ENCODE data around the gene DDHD1. TPM values are rescaled to one million over a fixed set of nuclear protein-coding genes. Genes with fewer than 3 reads are reported as not detected.

DDHD1 gene
- total and polyA plus RNA-seq, 2 experiments from 2014 or later: 11.2 to 28.9 TPM

DNA sequence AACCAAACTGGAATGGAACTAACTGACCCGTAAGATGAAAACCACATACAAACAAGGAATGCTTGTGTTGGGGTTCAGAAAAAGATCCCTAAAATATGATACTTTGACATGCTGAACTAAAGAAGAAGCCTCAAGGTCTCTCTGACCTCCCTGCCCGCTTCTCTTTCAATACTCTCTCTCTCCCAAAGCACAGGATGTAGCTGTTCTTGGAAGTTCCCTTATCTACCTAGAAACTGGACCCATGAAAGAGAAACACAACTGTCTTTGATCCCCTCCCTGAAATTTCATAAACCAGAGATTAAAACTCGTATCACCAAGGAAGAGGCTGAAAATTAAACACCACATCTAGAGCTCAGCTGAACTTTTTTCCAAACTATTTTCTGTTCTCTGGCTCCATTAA lies 125.6 kb downstream of the DDHD1 start:
- Mint-ChIP-seq H3K36me3 (ENCODE audit: low read depth) (no peaks in the 10 kb centered on the region), H3K27ac (no peak overlapping the region), H3K4me3 (no peak overlapping the region), H3K4me1 (no peaks in the 10 kb centered on the region; the same call in 2 of the 3 replicates), H3K9me3 (no peaks in the 10 kb centered on the region), H3K27me3 (ENCODE audit: insufficient read depth, low read depth, poor library complexity) (no peaks in the 10 kb centered on the region)
- ATAC-seq: no peak
- Histone ChIP-seq H3K4me3 (no peak overlapping the region), H3K4me1 (ENCODE audit: insufficient read depth) (no peaks in the 10 kb centered on the region), H3K27me3 (ENCODE audit: insufficient read depth) (no peaks in the 10 kb centered on the region), H4K20me1 (replicated peaks; ENCODE audit: insufficient read depth) (no peaks in the 10 kb centered on the region; the same call in 1 of the 2 replicates), H3K27ac (ENCODE audit: low read depth) (no peak overlapping the region), H3K36me3 (ENCODE audit: insufficient read depth) (no peaks in the 10 kb centered on the region), H3K4me2 (no peak overlapping the region), H2AFZ (no peak overlapping the region), H3K9me2 (ENCODE audit: insufficient read depth) (no peaks in the 10 kb centered on the region), H3K79me2 (replicated peaks; ENCODE audit: insufficient read depth) (no peaks in the 10 kb centered on the region), H3F3A (replicated peaks; ENCODE audit: low read depth) (no peaks in the 10 kb centered on the region)
- DNase-seq (ENCODE audit: low spot score): no peak
- TF ChIP-seq, protein P1, sequence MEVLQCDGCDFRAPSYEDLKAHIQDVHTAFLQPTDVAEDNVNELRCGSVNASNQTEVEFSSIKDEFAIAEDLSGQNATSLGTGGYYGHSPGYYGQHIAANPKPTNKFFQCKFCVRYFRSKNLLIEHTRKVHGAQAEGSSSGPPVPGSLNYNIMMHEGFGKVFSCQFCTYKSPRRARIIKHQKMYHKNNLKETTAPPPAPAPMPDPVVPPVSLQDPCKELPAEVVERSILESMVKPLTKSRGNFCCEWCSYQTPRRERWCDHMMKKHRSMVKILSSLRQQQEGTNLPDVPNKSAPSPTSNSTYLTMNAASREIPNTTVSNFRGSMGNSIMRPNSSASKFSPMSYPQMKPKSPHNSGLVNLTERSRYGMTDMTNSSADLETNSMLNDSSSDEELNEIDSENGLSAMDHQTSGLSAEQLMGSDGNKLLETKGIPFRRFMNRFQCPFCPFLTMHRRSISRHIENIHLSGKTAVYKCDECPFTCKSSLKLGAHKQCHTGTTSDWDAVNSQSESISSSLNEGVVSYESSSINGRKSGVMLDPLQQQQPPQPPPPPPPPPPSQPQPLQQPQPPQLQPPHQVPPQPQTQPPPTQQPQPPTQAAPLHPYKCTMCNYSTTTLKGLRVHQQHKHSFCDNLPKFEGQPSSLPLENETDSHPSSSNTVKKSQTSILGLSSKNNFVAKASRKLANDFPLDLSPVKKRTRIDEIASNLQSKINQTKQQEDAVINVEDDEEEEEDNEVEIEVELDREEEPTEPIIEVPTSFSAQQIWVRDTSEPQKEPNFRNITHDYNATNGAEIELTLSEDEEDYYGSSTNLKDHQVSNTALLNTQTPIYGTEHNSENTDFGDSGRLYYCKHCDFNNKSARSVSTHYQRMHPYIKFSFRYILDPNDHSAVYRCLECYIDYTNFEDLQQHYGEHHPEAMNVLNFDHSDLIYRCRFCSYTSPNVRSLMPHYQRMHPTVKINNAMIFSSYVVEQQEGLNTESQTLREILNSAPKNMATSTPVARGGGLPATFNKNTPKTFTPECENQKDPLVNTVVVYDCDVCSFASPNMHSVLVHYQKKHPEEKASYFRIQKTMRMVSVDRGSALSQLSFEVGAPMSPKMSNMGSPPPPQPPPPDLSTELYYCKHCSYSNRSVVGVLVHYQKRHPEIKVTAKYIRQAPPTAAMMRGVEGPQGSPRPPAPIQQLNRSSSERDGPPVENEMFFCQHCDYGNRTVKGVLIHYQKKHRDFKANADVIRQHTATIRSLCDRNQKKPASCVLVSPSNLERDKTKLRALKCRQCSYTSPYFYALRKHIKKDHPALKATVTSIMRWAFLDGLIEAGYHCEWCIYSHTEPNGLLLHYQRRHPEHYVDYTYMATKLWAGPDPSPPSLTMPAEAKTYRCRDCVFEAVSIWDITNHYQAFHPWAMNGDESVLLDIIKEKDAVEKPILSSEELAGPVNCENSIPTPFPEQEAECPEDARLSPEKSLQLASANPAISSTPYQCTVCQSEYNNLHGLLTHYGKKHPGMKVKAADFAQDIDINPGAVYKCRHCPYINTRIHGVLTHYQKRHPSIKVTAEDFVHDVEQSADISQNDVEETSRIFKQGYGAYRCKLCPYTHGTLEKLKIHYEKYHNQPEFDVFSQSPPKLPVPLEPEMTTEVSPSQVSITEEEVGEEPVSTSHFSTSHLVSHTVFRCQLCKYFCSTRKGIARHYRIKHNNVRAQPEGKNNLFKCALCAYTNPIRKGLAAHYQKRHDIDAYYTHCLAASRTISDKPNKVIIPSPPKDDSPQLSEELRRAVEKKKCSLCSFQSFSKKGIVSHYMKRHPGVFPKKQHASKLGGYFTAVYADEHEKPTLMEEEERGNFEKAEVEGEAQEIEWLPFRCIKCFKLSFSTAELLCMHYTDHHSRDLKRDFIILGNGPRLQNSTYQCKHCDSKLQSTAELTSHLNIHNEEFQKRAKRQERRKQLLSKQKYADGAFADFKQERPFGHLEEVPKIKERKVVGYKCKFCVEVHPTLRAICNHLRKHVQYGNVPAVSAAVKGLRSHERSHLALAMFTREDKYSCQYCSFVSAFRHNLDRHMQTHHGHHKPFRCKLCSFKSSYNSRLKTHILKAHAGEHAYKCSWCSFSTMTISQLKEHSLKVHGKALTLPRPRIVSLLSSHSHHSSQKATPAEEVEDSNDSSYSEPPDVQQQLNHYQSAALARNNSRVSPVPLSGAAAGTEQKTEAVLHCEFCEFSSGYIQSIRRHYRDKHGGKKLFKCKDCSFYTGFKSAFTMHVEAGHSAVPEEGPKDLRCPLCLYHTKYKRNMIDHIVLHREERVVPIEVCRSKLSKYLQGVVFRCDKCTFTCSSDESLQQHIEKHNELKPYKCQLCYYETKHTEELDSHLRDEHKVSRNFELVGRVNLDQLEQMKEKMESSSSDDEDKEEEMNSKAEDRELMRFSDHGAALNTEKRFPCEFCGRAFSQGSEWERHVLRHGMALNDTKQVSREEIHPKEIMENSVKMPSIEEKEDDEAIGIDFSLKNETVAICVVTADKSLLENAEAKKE (CRISPR knock-in tag; IDR thresholded peaks at IDR 0.05): no peak
- TF ChIP-seq, protein P2, sequence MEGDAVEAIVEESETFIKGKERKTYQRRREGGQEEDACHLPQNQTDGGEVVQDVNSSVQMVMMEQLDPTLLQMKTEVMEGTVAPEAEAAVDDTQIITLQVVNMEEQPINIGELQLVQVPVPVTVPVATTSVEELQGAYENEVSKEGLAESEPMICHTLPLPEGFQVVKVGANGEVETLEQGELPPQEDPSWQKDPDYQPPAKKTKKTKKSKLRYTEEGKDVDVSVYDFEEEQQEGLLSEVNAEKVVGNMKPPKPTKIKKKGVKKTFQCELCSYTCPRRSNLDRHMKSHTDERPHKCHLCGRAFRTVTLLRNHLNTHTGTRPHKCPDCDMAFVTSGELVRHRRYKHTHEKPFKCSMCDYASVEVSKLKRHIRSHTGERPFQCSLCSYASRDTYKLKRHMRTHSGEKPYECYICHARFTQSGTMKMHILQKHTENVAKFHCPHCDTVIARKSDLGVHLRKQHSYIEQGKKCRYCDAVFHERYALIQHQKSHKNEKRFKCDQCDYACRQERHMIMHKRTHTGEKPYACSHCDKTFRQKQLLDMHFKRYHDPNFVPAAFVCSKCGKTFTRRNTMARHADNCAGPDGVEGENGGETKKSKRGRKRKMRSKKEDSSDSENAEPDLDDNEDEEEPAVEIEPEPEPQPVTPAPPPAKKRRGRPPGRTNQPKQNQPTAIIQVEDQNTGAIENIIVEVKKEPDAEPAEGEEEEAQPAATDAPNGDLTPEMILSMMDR (conservative IDR thresholded peaks at IDR 0.05; ENCODE audit: low read depth in 2 of 2): no peak
- TF ChIP-seq NANOG (IDR thresholded peaks at IDR 0.05; ENCODE audit: borderline replicate concordance) (no peak), EZH2 (IDR thresholded peaks at IDR 0.05; ENCODE audit: low read depth, unreplicated experiment) (no peak), JUNB (IDR thresholded peaks at IDR 0.05; ENCODE audit: unreplicated experiment) (no peak), CREB1 (CRISPR knock-in tag; IDR thresholded peaks at IDR 0.05; ENCODE audit: low read depth) (no peak), ZNF114 (CRISPR knock-in tag; IDR thresholded peaks at IDR 0.05) (no peak), ZNF331 (CRISPR knock-in tag; IDR thresholded peaks at IDR 0.05; ENCODE audit: low read depth) (no peak), EZH2phosphoT487 (IDR thresholded peaks at IDR 0.05; ENCODE audit: unreplicated experiment) (no peak), STAT1 (IDR thresholded peaks at IDR 0.05; ENCODE audit: unreplicated experiment) (no peak), POLR2AphosphoS5 (IDR thresholded peaks at IDR 0.05; ENCODE audit: low read depth) (no peak)
- TF ChIP-seq, protein P3, sequence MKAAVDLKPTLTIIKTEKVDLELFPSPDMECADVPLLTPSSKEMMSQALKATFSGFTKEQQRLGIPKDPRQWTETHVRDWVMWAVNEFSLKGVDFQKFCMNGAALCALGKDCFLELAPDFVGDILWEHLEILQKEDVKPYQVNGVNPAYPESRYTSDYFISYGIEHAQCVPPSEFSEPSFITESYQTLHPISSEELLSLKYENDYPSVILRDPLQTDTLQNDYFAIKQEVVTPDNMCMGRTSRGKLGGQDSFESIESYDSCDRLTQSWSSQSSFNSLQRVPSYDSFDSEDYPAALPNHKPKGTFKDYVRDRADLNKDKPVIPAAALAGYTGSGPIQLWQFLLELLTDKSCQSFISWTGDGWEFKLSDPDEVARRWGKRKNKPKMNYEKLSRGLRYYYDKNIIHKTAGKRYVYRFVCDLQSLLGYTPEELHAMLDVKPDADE (IDR thresholded peaks at IDR 0.05): no peak
- TF ChIP-seq, protein P4, sequence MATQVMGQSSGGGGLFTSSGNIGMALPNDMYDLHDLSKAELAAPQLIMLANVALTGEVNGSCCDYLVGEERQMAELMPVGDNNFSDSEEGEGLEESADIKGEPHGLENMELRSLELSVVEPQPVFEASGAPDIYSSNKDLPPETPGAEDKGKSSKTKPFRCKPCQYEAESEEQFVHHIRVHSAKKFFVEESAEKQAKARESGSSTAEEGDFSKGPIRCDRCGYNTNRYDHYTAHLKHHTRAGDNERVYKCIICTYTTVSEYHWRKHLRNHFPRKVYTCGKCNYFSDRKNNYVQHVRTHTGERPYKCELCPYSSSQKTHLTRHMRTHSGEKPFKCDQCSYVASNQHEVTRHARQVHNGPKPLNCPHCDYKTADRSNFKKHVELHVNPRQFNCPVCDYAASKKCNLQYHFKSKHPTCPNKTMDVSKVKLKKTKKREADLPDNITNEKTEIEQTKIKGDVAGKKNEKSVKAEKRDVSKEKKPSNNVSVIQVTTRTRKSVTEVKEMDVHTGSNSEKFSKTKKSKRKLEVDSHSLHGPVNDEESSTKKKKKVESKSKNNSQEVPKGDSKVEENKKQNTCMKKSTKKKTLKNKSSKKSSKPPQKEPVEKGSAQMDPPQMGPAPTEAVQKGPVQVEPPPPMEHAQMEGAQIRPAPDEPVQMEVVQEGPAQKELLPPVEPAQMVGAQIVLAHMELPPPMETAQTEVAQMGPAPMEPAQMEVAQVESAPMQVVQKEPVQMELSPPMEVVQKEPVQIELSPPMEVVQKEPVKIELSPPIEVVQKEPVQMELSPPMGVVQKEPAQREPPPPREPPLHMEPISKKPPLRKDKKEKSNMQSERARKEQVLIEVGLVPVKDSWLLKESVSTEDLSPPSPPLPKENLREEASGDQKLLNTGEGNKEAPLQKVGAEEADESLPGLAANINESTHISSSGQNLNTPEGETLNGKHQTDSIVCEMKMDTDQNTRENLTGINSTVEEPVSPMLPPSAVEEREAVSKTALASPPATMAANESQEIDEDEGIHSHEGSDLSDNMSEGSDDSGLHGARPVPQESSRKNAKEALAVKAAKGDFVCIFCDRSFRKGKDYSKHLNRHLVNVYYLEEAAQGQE (IDR thresholded peaks at IDR 0.05; ENCODE audit: unreplicated experiment): no peak

All from GM23338 (cell line).